ENCODE data around the gene SLC35G3.
"Not testable (repeated sequence)": the region's sequence is repeated elsewhere in the genome, so short reads cannot be mapped to it uniquely, and the experiment has no call there.

SLC35G3 gene

GRCh38 chr17:35162755-35163154 lies 31.4 kb downstream of the SLC35G3 start:
- DNase-seq = no peak

GRCh38 chr17:35161281-35161761 lies 32.9 kb downstream of the SLC35G3 start:
- no peak for DNase-seq

- no peak for DNase-seq
These were observed 33.6 kb downstream of the SLC35G3 start for GRCh38 chr17:35160354-35161201.

GRCh38 chr17:35159940-35160339 lies 34.3 kb downstream of the SLC35G3 start:
- no peak for DNase-seq

- no peak for DNase-seq
These were observed 38.9 kb downstream of the SLC35G3 start for GRCh38 chr17:35155246-35155645.

GRCh38 chr17:35154196-35155165 lies 39.7 kb downstream of the SLC35G3 start:
- DNase-seq = no peak

GRCh38 chr17:35152421-35153140 lies 41.6 kb downstream of the SLC35G3 start:
- no peak for DNase-seq

- DNase-seq = not testable (repeated sequence)
These were observed 43.1 kb downstream of the SLC35G3 start for GRCh38 chr17:35151080-35151479.

GRCh38 chr17:35149941-35150340 lies 44.3 kb downstream of the SLC35G3 start:
- DNase-seq = no peak

GRCh38 chr17:35148144-35148543 lies 46.0 kb downstream of the SLC35G3 start:
- no peak for DNase-seq

- no peak for DNase-seq
These were observed 46.8 kb downstream of the SLC35G3 start, which contains the start of gene UNC45B for GRCh38 chr17:35147375-35147905. UNC45B (plus strand) TSS chr17:35147817; CDS start chr17:35148264, 447 bp downstream.

- no peak for DNase-seq
These were observed 47.9 kb downstream of the SLC35G3 start for GRCh38 chr17:35146214-35146833.

- no peak for DNase-seq
These were observed 49.4 kb downstream of the SLC35G3 start for GRCh38 chr17:35144840-35145239.
